ENCODE data around the gene DGKH. TPM values are rescaled to one million over a fixed set of nuclear protein-coding genes. Genes with fewer than 3 reads are reported as not detected.

Gene DGKH
- total RNA-seq, 1 donor from 2014 or later: 8.4 TPM

- Histone ChIP-seq H3K27ac (ENCODE audit: low read depth, low read length) (no peak overlapping the region), H3K4me1 (ENCODE audit: control insufficient read depth in 3 of 3, insufficient read depth in 3 of 3, low read length in 3 of 3) (peaks cover 0 to 3% (median 0%) of the 10 kb centered on the region in 3 donors), H3K9me3 (ENCODE audit: control insufficient read depth in 3 of 3, low read length in 3 of 3) (peaks cover 0 to 3% (median 0%) of the 10 kb centered on the region in 3 donors), H3K9ac (ENCODE audit: low read depth in 1 of 3, low read length in 3 of 3) (no peak overlapping the region), H3K4me3 (ENCODE audit: low read length in 3 of 3) (no peak overlapping the region), H3K36me3 (ENCODE audit: control insufficient read depth in 3 of 3, insufficient read depth in 3 of 3, low read length in 3 of 3) (peaks cover 0 to 4% (median 0%) of the 10 kb centered on the region in 3 donors), H3K27me3 (ENCODE audit: control insufficient read depth in 3 of 3, insufficient read depth in 3 of 3, low read length in 3 of 3) (no peaks in the 10 kb centered on the region)
These were observed 6.5 kb downstream of the DGKH start for GRCh38 chr13:42054798-42055499.

GRCh38 chr13:42055500-42056085, 7.1 kb downstream of the DGKH start:
- Histone ChIP-seq H3K9ac (ENCODE audit: low read depth in 1 of 3, low read length in 3 of 3) (no peak overlapping the region), H3K36me3 (ENCODE audit: control insufficient read depth in 3 of 3, insufficient read depth in 3 of 3, low read length in 3 of 3) (peaks cover 0 to 4% (median 0%) of the 10 kb centered on the region in 3 donors), H3K27ac (ENCODE audit: low read depth, low read length) (no peak overlapping the region), H3K4me1 (ENCODE audit: control insufficient read depth in 3 of 3, insufficient read depth in 3 of 3, low read length in 3 of 3) (peaks cover 0 to 3% (median 0%) of the 10 kb centered on the region in 3 donors), H3K27me3 (ENCODE audit: control insufficient read depth in 3 of 3, insufficient read depth in 3 of 3, low read length in 3 of 3) (no peaks in the 10 kb centered on the region), H3K9me3 (ENCODE audit: control insufficient read depth in 3 of 3, low read length in 3 of 3) (peaks cover 0 to 3% (median 0%) of the 10 kb centered on the region in 3 donors), H3K4me3 (ENCODE audit: low read length in 3 of 3) (no peak overlapping the region)

- no peaks in the 10 kb centered on the region for H3K27me3 ChIP-seq (ENCODE audit: control insufficient read depth in 3 of 3, insufficient read depth in 3 of 3, low read length in 3 of 3)
- no peak overlapping the region for H3K9ac ChIP-seq (ENCODE audit: low read depth in 1 of 3, low read length in 3 of 3)
- no peak overlapping the region for H3K4me3 ChIP-seq (ENCODE audit: low read length in 3 of 3)
- peaks cover 0 to 3% (median 0%) of the 10 kb centered on the region in 3 donors for H3K9me3 ChIP-seq (ENCODE audit: control insufficient read depth in 3 of 3, low read length in 3 of 3)
- H3K36me3 ChIP-seq (ENCODE audit: control insufficient read depth in 3 of 3, insufficient read depth in 3 of 3, low read length in 3 of 3): peaks cover 0 to 4% (median 0%) of the 10 kb centered on the region in 3 donors
- H3K27ac ChIP-seq (ENCODE audit: low read depth, low read length): no peak overlapping the region
- H3K4me1 ChIP-seq (ENCODE audit: control insufficient read depth in 3 of 3, insufficient read depth in 3 of 3, low read length in 3 of 3): peaks cover 0 to 3% (median 0%) of the 10 kb centered on the region in 3 donors
These were observed 7.7 kb downstream of the DGKH start for GRCh38 chr13:42056146-42056545.

- Histone ChIP-seq H3K9ac (ENCODE audit: low read depth in 1 of 3, low read length in 3 of 3) (peak overlapping the region in 2 of 3 donors; percentile 15 to 51), H3K4me1 (ENCODE audit: control insufficient read depth in 3 of 3, insufficient read depth in 3 of 3, low read length in 3 of 3) (peaks cover 0 to 3% (median 0%) of the 10 kb centered on the region in 3 donors), H3K4me3 (ENCODE audit: low read length in 3 of 3) (no peak overlapping the region), H3K36me3 (ENCODE audit: control insufficient read depth in 3 of 3, insufficient read depth in 3 of 3, low read length in 3 of 3) (peaks cover 0 to 4% (median 0%) of the 10 kb centered on the region in 3 donors), H3K27ac (ENCODE audit: low read depth, low read length) (no peak overlapping the region), H3K9me3 (ENCODE audit: control insufficient read depth in 3 of 3, low read length in 3 of 3) (peaks cover 0 to 3% (median 0%) of the 10 kb centered on the region in 3 donors), H3K27me3 (ENCODE audit: control insufficient read depth in 3 of 3, insufficient read depth in 3 of 3, low read length in 3 of 3) (no peaks in the 10 kb centered on the region)
These were observed 8.1 kb downstream of the DGKH start for GRCh38 chr13:42056583-42056982.

- H3K4me3 ChIP-seq (ENCODE audit: low read length in 3 of 3): no peak overlapping the region
- H3K36me3 ChIP-seq (ENCODE audit: control insufficient read depth in 3 of 3, insufficient read depth in 3 of 3, low read length in 3 of 3): peaks cover 0 to 4% (median 0%) of the 10 kb centered on the region in 3 donors
- peaks cover 0 to 3% (median 0%) of the 10 kb centered on the region in 3 donors for H3K9me3 ChIP-seq (ENCODE audit: control insufficient read depth in 3 of 3, low read length in 3 of 3)
- no peak overlapping the region for H3K9ac ChIP-seq (ENCODE audit: low read depth in 1 of 3, low read length in 3 of 3)
- peaks cover 0 to 3% (median 0%) of the 10 kb centered on the region in 3 donors for H3K4me1 ChIP-seq (ENCODE audit: control insufficient read depth in 3 of 3, insufficient read depth in 3 of 3, low read length in 3 of 3)
- no peak overlapping the region for H3K27ac ChIP-seq (ENCODE audit: low read depth, low read length)
- H3K27me3 ChIP-seq (ENCODE audit: control insufficient read depth in 3 of 3, insufficient read depth in 3 of 3, low read length in 3 of 3): no peaks in the 10 kb centered on the region
These were observed 9.6 kb downstream of the DGKH start for GRCh38 chr13:42057918-42058530.

GRCh38 chr13:42061943-42062342, 13.5 kb downstream of the DGKH start:
- peaks cover 0 to 3% (median 0%) of the 10 kb centered on the region in 3 donors for H3K9me3 ChIP-seq (ENCODE audit: control insufficient read depth in 3 of 3, low read length in 3 of 3)
- peaks cover 0 to 4% (median 0%) of the 10 kb centered on the region in 3 donors for H3K36me3 ChIP-seq (ENCODE audit: control insufficient read depth in 3 of 3, insufficient read depth in 3 of 3, low read length in 3 of 3)
- no peak overlapping the region for H3K27ac ChIP-seq (ENCODE audit: low read depth, low read length)
- H3K9ac ChIP-seq (ENCODE audit: low read depth in 1 of 3, low read length in 3 of 3): no peak overlapping the region
- H3K4me1 ChIP-seq (ENCODE audit: control insufficient read depth in 3 of 3, insufficient read depth in 3 of 3, low read length in 3 of 3): peaks cover 0 to 5% (median 4%) of the 10 kb centered on the region in 3 donors
- H3K27me3 ChIP-seq (ENCODE audit: control insufficient read depth in 3 of 3, insufficient read depth in 3 of 3, low read length in 3 of 3): no peaks in the 10 kb centered on the region
- H3K4me3 ChIP-seq (ENCODE audit: low read length in 3 of 3): no peak overlapping the region

GRCh38 chr13:42063105-42063504, 14.7 kb downstream of the DGKH start:
- Histone ChIP-seq H3K27me3 (ENCODE audit: control insufficient read depth in 3 of 3, insufficient read depth in 3 of 3, low read length in 3 of 3) (no peaks in the 10 kb centered on the region), H3K27ac (ENCODE audit: low read depth, low read length) (no peak overlapping the region), H3K4me1 (ENCODE audit: control insufficient read depth in 3 of 3, insufficient read depth in 3 of 3, low read length in 3 of 3) (peaks cover 0 to 5% (median 4%) of the 10 kb centered on the region in 3 donors), H3K9me3 (ENCODE audit: control insufficient read depth in 3 of 3, low read length in 3 of 3) (peaks cover 0 to 3% (median 0%) of the 10 kb centered on the region in 3 donors), H3K4me3 (ENCODE audit: low read length in 3 of 3) (no peak overlapping the region), H3K36me3 (ENCODE audit: control insufficient read depth in 3 of 3, insufficient read depth in 3 of 3, low read length in 3 of 3) (peaks cover 0 to 4% (median 0%) of the 10 kb centered on the region in 3 donors), H3K9ac (ENCODE audit: low read depth in 1 of 3, low read length in 3 of 3) (no peak overlapping the region)

- Histone ChIP-seq H3K9me3 (ENCODE audit: control insufficient read depth in 3 of 3, low read length in 3 of 3) (no peaks in the 10 kb centered on the region), H3K36me3 (ENCODE audit: control insufficient read depth in 3 of 3, insufficient read depth in 3 of 3, low read length in 3 of 3) (no peaks in the 10 kb centered on the region), H3K27ac (ENCODE audit: low read depth, low read length) (no peak overlapping the region), H3K27me3 (ENCODE audit: control insufficient read depth in 3 of 3, insufficient read depth in 3 of 3, low read length in 3 of 3) (no peaks in the 10 kb centered on the region), H3K4me1 (ENCODE audit: control insufficient read depth in 3 of 3, insufficient read depth in 3 of 3, low read length in 3 of 3) (peaks cover 0 to 5% (median 4%) of the 10 kb centered on the region in 3 donors), H3K4me3 (ENCODE audit: low read length in 3 of 3) (no peak overlapping the region), H3K9ac (ENCODE audit: low read depth in 1 of 3, low read length in 3 of 3) (no peak overlapping the region)
These were observed 15.8 kb downstream of the DGKH start for GRCh38 chr13:42064259-42064658.

- Histone ChIP-seq H3K9ac (ENCODE audit: low read depth in 1 of 3, low read length in 3 of 3) (no peak overlapping the region), H3K4me3 (ENCODE audit: low read length in 3 of 3) (no peak overlapping the region), H3K9me3 (ENCODE audit: control insufficient read depth in 3 of 3, low read length in 3 of 3) (no peaks in the 10 kb centered on the region), H3K27ac (ENCODE audit: low read depth, low read length) (no peak overlapping the region), H3K4me1 (ENCODE audit: control insufficient read depth in 3 of 3, insufficient read depth in 3 of 3, low read length in 3 of 3) (peaks cover 0 to 5% (median 4%) of the 10 kb centered on the region in 3 donors), H3K36me3 (ENCODE audit: control insufficient read depth in 3 of 3, insufficient read depth in 3 of 3, low read length in 3 of 3) (no peaks in the 10 kb centered on the region), H3K27me3 (ENCODE audit: control insufficient read depth in 3 of 3, insufficient read depth in 3 of 3, low read length in 3 of 3) (no peaks in the 10 kb centered on the region)
These were observed 16.5 kb downstream of the DGKH start for GRCh38 chr13:42064966-42065365.

- Histone ChIP-seq H3K9ac (ENCODE audit: low read depth in 1 of 3, low read length in 3 of 3) (no peak overlapping the region), H3K4me1 (ENCODE audit: control insufficient read depth in 3 of 3, insufficient read depth in 3 of 3, low read length in 3 of 3) (peaks cover 0 to 5% (median 4%) of the 10 kb centered on the region in 3 donors), H3K27ac (ENCODE audit: low read depth, low read length) (no peak overlapping the region), H3K36me3 (ENCODE audit: control insufficient read depth in 3 of 3, insufficient read depth in 3 of 3, low read length in 3 of 3) (no peaks in the 10 kb centered on the region), H3K4me3 (ENCODE audit: low read length in 3 of 3) (no peak overlapping the region), H3K9me3 (ENCODE audit: control insufficient read depth in 3 of 3, low read length in 3 of 3) (no peaks in the 10 kb centered on the region), H3K27me3 (ENCODE audit: control insufficient read depth in 3 of 3, insufficient read depth in 3 of 3, low read length in 3 of 3) (no peaks in the 10 kb centered on the region)
These were observed 17.0 kb downstream of the DGKH start for GRCh38 chr13:42065414-42065813.

All from skeletal muscle tissue (tissue), 4 donors.